ENCODE data around the gene PAIP2. TPM values are rescaled to one million over a fixed set of nuclear protein-coding genes. Genes with fewer than 3 reads are reported as not detected.
A peak's percentile ranks its signal among the peaks of the same experiment; 100 is the strongest.
"Not testable (repeated sequence)": the region's sequence is repeated elsewhere in the genome, so short reads cannot be mapped to it uniquely, and the experiment has no call there.

Gene PAIP2
- total RNA-seq, 4 donors from 2014 or later, result 73.6 to 111 (median 97.0) TPM

DNA sequence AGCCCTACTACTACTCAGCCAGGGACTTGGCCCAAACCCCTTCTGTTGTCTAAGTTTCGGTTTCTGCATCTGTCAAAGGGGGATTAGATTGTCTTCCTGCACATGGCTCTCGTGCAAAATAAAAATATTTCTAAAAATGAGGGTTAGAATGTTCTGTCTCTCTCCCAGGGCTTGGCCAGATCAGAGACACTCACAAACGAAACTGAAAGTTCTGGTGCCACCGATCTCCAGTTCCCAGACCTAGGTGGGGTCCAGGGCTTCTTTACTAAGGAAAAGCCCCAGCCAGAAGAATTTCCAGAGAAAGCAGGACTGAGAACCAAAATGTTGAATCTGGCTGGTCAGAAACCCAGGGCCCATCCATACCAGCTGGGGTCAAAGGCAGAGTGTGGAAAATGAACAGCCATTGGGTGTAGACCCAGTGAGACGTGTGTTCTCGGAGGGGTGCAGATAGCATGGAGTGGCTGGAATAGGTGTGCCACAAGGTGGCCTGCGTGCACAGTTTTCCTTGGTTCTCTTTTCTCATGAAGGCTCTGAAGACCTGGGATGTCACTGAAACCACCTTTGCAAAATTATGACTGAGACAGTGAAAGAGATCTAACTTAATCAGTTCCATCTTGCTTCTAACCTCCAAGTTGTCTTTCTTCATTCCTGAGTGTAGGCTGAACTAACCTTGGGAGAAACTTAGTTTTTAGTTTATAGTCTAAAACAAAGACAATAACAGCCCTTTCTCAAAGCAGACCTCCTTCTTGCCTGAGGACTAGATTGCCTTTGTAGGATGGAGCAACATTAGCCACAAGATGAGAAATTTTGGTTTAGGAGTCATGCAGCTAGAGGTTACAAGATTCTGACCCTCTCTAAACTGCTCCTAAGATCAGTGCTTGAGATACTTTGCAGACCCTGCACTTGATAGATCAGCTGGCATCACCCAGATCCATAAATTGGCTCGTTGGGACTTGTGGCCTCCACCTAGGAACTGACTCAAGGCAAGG, 43.7 kb downstream of the PAIP2 start:
- Histone ChIP-seq H3K4me1 (peaks cover 11 to 28% (median 21%) of the 10 kb centered on the region in 4 donors), H3K4me3 (peak overlapping the region; percentile 33 to 43 (median 41)), H3K9me3 (no peaks in the 10 kb centered on the region), H3K27me3 (no peaks in the 10 kb centered on the region), H3K36me3 (peaks cover 0 to 11% (median 0%) of the 10 kb centered on the region in 4 donors), H3K27ac (replicated peaks in 1 of 4) (peak overlapping the region; percentile 16 to 69 (median 50))
- DNase-seq (ENCODE audit: extremely low spot score), result no peak
- TF ChIP-seq POLR2AphosphoS5 (IDR thresholded peaks at IDR 0.05), result no peak
- TF ChIP-seq, protein P1, sequence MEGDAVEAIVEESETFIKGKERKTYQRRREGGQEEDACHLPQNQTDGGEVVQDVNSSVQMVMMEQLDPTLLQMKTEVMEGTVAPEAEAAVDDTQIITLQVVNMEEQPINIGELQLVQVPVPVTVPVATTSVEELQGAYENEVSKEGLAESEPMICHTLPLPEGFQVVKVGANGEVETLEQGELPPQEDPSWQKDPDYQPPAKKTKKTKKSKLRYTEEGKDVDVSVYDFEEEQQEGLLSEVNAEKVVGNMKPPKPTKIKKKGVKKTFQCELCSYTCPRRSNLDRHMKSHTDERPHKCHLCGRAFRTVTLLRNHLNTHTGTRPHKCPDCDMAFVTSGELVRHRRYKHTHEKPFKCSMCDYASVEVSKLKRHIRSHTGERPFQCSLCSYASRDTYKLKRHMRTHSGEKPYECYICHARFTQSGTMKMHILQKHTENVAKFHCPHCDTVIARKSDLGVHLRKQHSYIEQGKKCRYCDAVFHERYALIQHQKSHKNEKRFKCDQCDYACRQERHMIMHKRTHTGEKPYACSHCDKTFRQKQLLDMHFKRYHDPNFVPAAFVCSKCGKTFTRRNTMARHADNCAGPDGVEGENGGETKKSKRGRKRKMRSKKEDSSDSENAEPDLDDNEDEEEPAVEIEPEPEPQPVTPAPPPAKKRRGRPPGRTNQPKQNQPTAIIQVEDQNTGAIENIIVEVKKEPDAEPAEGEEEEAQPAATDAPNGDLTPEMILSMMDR (IDR thresholded peaks at IDR 0.05), result peak in 1 of 3 experiments; percentile 23
- intact Hi-C loops (cut with DNase I), result no loop called here
- WGBS, result 52% methylated on average over 8 of the region's 8 CpGs

DNA sequence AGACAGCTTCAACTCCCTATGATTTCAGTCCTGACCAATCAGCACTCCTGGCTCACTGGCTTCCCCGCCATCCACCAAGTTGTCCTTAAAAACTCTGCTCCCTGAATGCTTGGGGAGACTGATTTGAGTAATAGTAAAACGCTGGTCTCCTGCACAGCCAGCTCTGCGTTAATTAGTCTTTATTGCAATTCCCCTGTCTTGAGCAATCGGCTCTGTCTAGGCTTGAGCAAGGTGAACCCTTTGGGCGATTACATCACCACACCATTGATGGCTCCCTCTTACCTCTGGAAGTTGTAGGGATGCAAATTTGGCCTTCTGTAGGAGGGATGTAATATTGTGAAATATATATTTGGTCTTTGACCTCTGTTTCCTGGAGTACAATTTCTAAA, 44.4 kb downstream of the PAIP2 start:
- no peak overlapping the region for H3K27ac ChIP-seq (replicated peaks in 1 of 4)
- TF ChIP-seq POLR2A (IDR thresholded peaks at IDR 0.05; ENCODE audit: low read depth), result no peak
- H3K4me1 ChIP-seq, result peaks cover 13 to 33% (median 24%) of the 10 kb centered on the region in 4 donors
- no peaks in the 10 kb centered on the region for H3K9me3 ChIP-seq
- H3K27me3 ChIP-seq, result no peaks in the 10 kb centered on the region
- no peak for DNase-seq (ENCODE audit: extremely low spot score)
- intact Hi-C loops (cut with DNase I), result no loop called here
- H3K36me3 ChIP-seq, result peaks cover 0 to 15% (median 0%) of the 10 kb centered on the region in 4 donors
- no peak overlapping the region for H3K4me3 ChIP-seq
- WGBS, result 87% methylated on average over 5 of the region's 5 CpGs

DNA sequence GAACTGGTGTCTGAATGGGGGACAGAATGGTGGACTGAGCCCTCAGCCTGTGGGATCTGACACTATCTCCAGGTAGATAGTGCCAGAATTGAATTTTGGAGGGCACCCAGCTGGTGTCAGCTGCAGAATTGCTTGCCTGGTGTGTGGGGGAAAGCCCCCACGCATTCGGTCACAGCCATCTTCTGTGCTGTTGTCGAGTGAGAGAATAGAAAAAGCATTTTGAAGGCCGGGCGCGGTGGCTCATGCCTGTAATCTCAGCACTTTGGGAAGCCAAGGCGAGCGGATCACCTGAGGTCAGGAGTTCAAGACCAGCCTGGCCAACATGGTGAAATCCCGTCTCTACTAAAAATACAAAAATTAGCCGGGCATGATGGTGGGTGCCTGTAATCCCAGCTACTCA, 45.3 kb downstream of the PAIP2 start:
- H3K27me3 ChIP-seq; DNase-seq (ENCODE audit: extremely low spot score); H3K27ac ChIP-seq (replicated peaks in 1 of 4); H3K4me3 ChIP-seq; intact Hi-C loops (cut with DNase I); H3K9me3 ChIP-seq: not testable (repeated sequence)
- H3K36me3 ChIP-seq, result peaks cover 0 to 15% (median 0%) of the 10 kb centered on the region in 4 donors
- H3K4me1 ChIP-seq, result peaks cover 22 to 41% (median 33%) of the 10 kb centered on the region in 4 donors
- 94% methylated on average over 10 of the region's 10 CpGs for WGBS

DNA sequence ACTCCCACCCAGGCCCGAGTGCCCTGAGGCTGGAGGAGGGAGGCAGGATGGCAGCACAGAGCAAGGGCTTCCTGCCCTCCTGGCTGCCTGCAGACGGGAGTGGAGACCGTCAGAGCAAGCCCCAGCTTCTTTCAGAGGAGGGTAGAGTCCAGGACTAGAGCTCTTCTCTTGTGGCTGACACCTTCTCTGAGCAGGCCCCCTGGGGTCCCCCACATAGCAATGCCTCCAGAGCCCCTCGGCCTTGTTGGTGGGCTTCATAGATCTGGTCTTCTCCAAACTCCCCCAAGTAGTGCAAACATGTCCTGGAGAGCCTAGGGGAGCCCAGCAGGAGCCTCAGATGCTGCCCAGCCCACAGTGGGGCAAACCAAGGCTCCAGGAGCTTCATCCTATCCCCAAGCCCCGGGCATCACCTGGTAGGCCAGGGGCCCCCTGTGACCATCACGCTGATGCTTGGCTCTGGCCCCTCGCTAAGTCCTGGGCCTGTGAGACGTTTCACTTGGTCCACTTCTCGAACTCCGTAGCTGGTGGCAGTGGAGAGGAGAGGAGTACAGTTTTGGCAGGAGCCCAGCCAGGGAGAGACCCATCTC, 46.0 kb downstream of the PAIP2 start:
- Histone ChIP-seq H3K4me1 (peaks cover 30 to 49% (median 40%) of the 10 kb centered on the region in 4 donors), H3K9me3 (no peaks in the 10 kb centered on the region), H3K36me3 (peaks cover 0 to 15% (median 0%) of the 10 kb centered on the region in 4 donors), H3K27me3 (peaks cover 0 to 9% (median 0%) of the 10 kb centered on the region in 4 donors), H3K27ac (replicated peaks in 1 of 4) (no peak overlapping the region), H3K4me3 (no peak overlapping the region)
- 66% methylated on average over 7 of the region's 10 CpGs for WGBS
- intact Hi-C loops (cut with DNase I), result no loop called here
- TF ChIP-seq, protein P1 (IDR thresholded peaks at IDR 0.05), result no peak
- TF ChIP-seq EP300 (IDR thresholded peaks at IDR 0.05), result no peak
- TF ChIP-seq POLR2A (IDR thresholded peaks at IDR 0.05; ENCODE audit: low read depth), result no peak
- TF ChIP-seq POLR2AphosphoS5 (IDR thresholded peaks at IDR 0.05), result no peak
- no peak for DNase-seq (ENCODE audit: extremely low spot score)

DNA sequence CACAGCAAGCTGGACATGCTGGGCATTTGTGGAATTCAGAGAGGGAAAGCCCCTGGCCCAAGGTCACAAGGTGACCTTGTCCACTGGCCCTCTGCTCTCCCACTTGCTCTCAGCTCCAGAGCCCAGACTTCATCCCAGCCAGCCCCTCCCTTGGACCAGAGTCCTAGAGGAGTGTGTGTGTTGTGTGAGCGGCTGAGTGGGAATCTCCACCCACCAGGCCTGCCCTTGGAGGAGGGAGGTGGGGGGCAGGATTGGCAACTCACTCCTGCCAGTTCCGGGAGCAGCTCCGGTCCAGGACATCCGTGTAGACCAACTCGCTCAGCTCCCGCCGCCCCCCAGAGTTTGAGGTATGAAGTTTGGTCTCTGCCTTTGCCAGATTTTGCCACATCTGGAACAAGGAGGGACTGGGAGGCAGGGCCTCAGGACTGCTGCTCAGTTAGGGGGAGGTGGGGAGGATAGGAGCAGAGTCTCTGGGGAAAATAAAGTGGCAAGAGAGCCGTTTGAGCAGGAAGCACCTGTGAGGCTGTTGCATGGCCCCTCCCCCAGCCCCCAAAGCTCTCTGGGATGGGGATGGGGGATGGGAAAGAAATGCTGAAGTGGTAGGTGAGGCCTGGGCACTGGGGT, 46.7 kb downstream of the PAIP2 start:
- intact Hi-C loops (cut with DNase I), result no loop called here
- Histone ChIP-seq H3K36me3 (peaks cover 0 to 15% (median 0%) of the 10 kb centered on the region in 4 donors), H3K4me1 (peaks cover 36 to 55% (median 46%) of the 10 kb centered on the region in 4 donors), H3K27ac (replicated peaks in 1 of 4) (no peak overlapping the region), H3K4me3 (peak overlapping the region in 1 of 4 donors; percentile 34), H3K9me3 (no peaks in the 10 kb centered on the region), H3K27me3 (peaks cover 0 to 15% (median 0%) of the 10 kb centered on the region in 4 donors)
- no peak for DNase-seq (ENCODE audit: extremely low spot score)
- TF ChIP-seq POLR2AphosphoS5 (IDR thresholded peaks at IDR 0.05) (peak; percentile 7 to 19), POLR2A (IDR thresholded peaks at IDR 0.05; ENCODE audit: low read depth) (no peak), EP300 (IDR thresholded peaks at IDR 0.05) (no peak)
- TF ChIP-seq, protein P1 (IDR thresholded peaks at IDR 0.05), result no peak
- 0% methylated on average over 1 of the region's 8 CpGs for WGBS

Measured in esophagus muscularis mucosa (tissue), 4 donors.